GM21360 (cell line): ENCODE measurements around the gene ZCCHC10.
"Not testable (repeated sequence)": the region's sequence is repeated elsewhere in the genome, so short reads cannot be mapped to it uniquely, and the experiment has no call there.

Experiments
- ATAC-seq: cut with Tn5 transposase; IDR thresholded peaks from one replicate; pipeline ENCODE4 v1.9.1; 2021; ENCODE audit warnings: mild to moderate bottlenecking, moderate library complexity; ENCODE audit not compliant: unreplicated experiment

Gene ZCCHC10

GRCh38 chr5:133046560-133046959 lies 20.2 kb upstream of the ZCCHC10 start:
- not testable (repeated sequence) for ATAC-seq

- ATAC-seq: no peak
These were observed 15.6 kb upstream of the ZCCHC10 start for GRCh38 chr5:133041910-133042309.

- no peak for ATAC-seq
These were observed 14.9 kb upstream of the ZCCHC10 start for GRCh38 chr5:133041157-133041784.

- not testable (repeated sequence) for ATAC-seq
These were observed 10.3 kb upstream of the ZCCHC10 start for GRCh38 chr5:133036677-133037076.

DNA sequence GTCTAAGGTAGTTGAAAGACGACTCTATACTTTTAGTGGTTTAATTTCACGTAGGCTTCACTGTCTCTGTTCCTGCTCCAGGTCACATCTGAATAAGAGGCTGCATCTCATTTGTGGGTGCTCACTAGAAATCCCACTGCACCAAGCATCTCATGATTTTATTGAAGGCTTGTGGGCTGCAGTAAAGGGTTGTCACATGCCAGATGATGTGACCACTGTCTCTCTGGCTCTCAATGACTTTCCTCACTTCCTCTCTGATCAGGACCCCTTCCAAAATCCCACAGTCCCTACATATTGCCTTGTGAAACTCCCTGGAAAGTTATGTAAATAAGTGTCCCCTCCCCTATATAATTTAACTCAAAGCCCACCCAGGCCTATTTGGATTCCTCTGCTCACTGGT lies 8.9 kb upstream of the ZCCHC10 start:
- no peak for ATAC-seq

DNA sequence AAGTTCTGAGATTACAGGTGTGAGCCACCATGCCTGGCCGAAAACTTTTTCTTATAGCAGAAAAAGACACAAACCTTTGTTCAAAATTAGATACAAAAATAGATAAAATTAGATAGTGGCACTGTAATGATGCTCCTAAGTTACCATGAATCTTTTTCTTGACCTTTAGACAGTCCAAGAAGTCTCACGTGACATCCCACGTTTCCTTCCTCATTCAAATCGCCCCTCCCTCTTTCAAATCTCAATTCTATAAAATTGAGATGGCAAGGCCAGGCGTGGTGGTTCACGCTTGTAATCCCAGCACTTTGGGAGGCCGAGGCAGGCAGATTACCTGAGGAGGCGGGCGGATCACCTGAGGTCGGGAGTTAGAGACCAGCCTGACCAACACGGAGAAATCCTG lies 7.7 kb upstream of the ZCCHC10 start:
- no peak for ATAC-seq

- ATAC-seq: peak; percentile 35
These were observed 6.7 kb upstream of the ZCCHC10 start for GRCh38 chr5:133032852-133033742.

DNA sequence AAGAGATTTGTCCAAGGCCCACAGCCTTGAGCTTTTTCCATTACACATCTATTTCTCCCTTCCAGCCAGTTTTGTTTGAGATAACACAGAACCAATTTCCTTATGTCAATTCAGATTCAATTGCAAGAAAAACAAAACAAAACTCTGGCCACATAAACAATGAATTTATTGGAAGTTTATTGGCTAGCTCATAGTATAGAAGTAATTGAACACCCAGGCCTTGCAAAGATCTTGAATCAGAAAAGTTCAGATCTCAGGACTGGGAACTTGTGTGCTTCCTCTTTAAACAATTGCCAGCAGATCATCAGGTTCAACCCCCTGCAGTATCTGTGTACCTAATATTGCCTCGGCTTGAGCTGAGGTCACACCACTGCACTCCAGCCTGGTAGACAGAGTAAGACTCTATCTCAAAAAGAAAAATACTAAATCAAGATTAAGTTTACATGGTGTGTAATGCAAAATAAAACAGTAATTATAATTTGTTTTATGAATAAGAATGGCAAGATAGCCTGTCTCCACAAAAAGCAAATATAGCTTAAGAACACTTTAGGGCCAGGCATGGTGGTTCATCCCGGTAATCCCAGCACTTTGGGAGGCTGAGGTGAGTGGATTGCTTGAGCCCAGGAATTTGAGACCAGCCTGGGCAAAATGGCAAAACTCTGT lies 4.1 kb upstream of the ZCCHC10 start:
- no peak for ATAC-seq

DNA sequence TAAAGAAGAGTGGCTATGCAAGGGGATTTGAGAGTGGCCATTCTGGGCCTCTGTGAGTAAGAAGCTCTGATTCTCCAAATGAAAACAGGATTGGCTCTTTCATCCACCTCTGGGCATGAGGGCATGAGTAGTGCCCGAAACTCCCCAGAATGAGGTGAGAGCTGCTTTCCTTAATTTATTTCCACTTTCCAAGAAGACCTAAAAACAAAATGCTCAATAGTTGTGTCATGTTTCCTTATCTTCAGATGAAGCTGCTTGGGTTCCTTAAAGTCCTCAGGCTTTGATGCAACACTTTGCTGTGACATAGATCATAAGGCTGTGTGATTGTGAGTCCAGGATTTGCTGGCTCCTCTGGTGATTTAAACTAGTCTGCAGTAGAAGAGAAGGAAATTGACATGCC lies 3.1 kb upstream of the ZCCHC10 start:
- no peak for ATAC-seq

DNA sequence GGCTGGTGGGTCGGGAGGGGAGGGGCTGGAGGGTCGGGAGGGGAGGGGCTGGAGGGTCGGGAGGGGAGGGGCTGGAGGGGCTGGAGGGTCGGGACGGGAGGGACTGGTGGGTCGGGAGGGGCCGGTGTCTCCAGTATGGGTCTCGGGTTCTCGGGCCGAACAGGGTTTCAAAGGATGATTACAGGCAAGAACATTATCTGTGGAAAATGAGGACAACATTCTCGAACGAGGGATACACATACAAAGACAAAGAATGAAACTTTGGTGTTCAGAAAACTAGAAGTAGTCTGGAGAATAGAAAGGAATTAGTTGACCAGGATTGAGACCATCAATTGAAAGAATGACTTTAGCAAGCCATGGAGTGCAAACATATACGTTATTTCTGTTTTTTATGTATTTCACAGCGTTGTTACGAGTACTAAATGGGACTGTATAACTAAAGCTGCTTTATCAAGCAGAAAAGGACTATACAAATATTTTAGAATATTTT lies 360 bp upstream of the ZCCHC10 start:
- ATAC-seq: no peak

DNA sequence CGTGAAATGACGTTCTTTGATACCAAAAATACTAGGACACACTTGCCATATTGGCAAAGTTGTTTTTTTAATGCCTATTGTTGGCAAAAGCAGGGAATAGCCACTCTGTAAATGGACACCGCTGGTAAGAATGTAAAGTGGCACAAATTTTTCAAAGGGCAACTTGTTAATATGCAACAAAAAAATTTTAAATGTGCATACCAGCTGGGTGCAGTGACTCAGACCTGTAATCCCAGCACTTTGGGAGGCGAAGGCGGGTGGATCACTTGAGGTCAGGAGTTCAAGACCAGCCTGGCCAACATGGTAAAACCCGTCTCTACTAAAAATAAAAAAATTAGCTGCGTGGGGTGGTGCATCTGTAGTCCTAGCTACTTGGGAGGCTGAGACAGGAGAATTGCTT lies 6.9 kb downstream of the ZCCHC10 start:
- ATAC-seq: not testable (repeated sequence)

GRCh38 chr5:133017964-133018363 lies 8.4 kb downstream of the ZCCHC10 start:
- no peak for ATAC-seq

DNA sequence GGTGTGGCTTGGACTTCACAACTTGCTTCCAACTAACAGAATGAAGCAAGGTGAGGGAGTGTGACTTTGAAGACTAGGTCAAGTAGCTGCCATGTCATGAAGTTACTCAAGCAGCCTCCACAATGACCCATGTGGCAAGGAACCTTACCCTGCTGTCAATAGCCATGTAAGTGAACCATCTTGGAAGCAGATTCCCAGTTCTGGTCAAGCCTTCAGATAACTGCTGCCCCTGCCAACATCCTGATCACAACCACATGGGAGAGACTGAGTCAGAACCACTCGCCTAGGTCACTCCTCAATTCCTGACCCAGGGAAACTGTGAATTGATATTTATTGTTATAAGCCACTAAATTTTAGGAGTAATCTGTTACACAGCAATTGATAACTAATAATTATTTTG lies 10.9 kb downstream of the ZCCHC10 start:
- no peak for ATAC-seq

- ATAC-seq: not testable (repeated sequence)
These were observed 17.9 kb downstream of the ZCCHC10 start for GRCh38 chr5:133008455-133008854.

DNA sequence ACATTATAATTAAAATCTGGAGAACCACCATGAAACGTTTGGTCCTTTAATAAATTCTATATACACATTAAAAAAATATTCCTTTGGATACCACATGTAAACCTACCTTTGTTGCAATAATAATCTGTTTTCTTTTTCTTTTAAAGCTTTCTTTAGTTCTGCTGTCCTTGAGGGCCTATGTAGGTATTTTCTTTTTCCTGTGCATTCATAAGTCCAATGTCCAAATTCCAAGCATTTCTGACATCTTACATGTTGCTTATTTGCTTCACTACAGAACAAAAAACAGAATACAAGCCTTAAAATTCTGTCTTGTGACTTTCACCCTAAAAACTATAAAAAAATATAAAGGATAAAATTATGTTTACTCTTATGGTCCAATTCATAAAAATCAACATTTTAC lies 19.7 kb downstream of the ZCCHC10 start:
- ATAC-seq: no peak

DNA sequence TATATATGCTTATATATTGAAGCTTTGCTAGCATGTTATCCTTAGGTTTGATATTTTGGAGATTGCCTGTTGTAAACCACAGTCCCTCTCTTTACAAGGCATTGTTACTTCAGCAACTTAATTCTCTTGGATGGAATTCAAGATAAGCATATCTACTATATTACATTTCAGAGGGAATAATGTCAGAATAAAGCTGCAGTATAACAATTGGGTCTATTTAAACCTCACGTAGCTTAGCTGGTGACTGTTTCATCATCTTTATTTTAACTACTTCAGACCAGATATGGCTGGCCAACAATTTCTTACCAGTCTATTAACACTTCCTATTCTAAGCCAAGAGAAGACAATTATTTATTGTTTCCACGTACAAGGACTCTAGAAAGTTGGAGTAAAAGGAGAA lies 27.1 kb downstream of the ZCCHC10 start:
- no peak for ATAC-seq

- no peak for ATAC-seq
These were observed 27.8 kb downstream of the ZCCHC10 start for GRCh38 chr5:132998556-132998955.

GRCh38 chr5:132996307-132996706 lies 30.0 kb downstream of the ZCCHC10 start:
- no peak for ATAC-seq

DNA sequence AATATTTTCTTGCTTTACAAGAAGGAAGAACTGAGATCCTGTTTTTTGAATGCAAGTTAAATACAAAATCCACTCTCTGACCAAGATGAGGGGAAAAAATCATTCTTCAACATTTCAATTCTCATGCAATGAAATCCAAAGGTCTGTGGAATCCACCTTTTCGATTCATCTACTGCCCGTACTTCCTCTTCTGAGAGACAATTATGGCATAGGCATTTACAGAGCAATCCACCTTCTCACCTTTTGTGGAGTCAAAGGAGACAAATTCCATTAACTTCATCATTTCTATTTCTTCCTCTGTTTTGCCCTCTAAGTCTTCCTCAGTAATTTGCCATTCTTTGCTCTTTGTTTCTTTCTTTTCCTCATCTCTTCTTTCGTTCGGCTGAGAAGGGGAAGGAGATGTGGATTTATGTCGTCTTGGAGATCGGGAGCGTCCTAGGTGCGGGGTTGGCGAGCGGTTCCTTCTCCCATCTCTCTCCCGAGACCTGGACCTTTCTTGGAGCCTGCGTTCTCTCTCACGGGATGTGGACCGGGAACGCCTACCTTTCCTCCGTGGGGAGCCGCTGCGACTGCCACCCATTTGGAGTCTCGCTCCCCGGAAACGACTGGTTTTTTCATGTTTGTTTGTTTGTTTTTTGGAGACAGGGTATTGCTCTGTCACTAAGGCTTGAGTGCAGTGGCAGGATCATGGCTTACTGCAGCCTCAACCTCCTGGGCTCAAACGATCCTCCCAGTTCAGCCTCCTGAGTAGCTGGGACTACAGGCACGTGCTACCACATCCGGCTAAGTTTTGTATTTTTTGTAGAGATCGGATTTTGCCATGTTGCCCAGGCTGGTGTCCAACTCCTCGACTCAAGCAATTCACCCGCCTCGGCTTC lies 38.6 kb downstream of the ZCCHC10 start:
- ATAC-seq: no peak

GRCh38 chr5:132982971-132983370 lies 43.4 kb downstream of the ZCCHC10 start:
- ATAC-seq: not testable (repeated sequence)

DNA sequence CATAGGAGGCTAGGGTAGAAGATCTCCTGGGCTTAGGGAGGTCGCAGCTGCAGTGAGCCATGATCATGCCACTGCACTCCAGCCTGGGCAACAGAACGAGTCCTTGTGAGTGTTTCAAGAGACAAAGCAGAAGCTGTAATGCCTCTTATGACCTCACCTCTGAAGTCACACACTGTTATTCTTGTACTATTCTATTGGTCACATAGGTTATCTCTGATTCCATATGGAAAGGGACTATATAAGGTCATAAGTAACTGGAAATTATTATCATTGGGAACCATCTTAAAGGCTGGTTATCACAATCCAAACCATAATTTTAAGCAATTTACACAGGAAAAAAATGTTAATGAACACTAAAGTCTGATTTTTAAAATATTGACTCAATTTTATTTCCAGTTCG lies 45.1 kb downstream of the ZCCHC10 start:
- ATAC-seq: no peak
